Mesodermal cell (in vitro differentiated cells): ENCODE data around the gene CLCNKA.
"Not testable (repeated sequence)": the region's sequence is repeated elsewhere in the genome, so short reads cannot be mapped to it uniquely, and the experiment has no call there.

Experiments
- H3K27ac ChIP-seq: 2 replicates; pipeline ENCODE4 v1.7.0; 2013; ENCODE audit warnings: mild to moderate bottlenecking, low read depth, low read length, moderate library complexity; ENCODE audit not compliant: severe bottlenecking
- H3K36me3 ChIP-seq: 2 replicates; pipeline ENCODE4 v1.7.1; 2013; ENCODE audit warnings: mild to moderate bottlenecking, low read length, moderate library complexity; ENCODE audit not compliant: control insufficient read depth, insufficient read depth
- H3K4me1 ChIP-seq: one replicate; pipeline ENCODE4 v1.7.1; 2013; ENCODE audit warnings: mild to moderate bottlenecking, low read length; ENCODE audit not compliant: insufficient read depth, control insufficient read depth, poor library complexity, severe bottlenecking
- H3K4me3 ChIP-seq: 2 replicates; pipeline ENCODE4 v1.7.0; 2013; ENCODE audit warnings: low read length, control low read depth, mild to moderate bottlenecking; ENCODE audit not compliant: insufficient read depth, poor library complexity, severe bottlenecking; ENCODE audit errors: extremely low read depth
- H3K9me3 ChIP-seq: 2 replicates; pipeline ENCODE4 v1.7.1; 2013; ENCODE audit warnings: mild to moderate bottlenecking, low read length, moderate library complexity; ENCODE audit not compliant: control insufficient read depth
- WGBS, 2 experiments: methylation state at CpG; one replicate each; pipeline ENCODE4 v1.1.5; 2013; ENCODE audit warnings: missing lambda C conversion rate in 2 of 2; ENCODE audit not compliant: insufficient coverage in 2 of 2; 5-methylcytosine and 5-hydroxymethylcytosine counted together

The CLCNKA gene

GRCh38 chr1:16018308-16018707 is 3.5 kb upstream of the CLCNKA start:
- H3K4me3 ChIP-seq: no peak overlapping the region
- no peaks in the 10 kb centered on the region for H3K36me3 ChIP-seq
- no peaks in the 10 kb centered on the region for H3K9me3 ChIP-seq
- H3K27ac ChIP-seq: peak overlapping the region; percentile 93
- 60% methylated on average over 2 of the region's 4 CpGs; no CpG with 5 or more reads in 1 of the 2 experiments for WGBS, 2 experiments
- peaks cover 66% of the 10 kb centered on the region for H3K4me1 ChIP-seq

- Histone ChIP-seq H3K4me1 (peaks cover 59% of the 10 kb centered on the region), H3K27ac (peak overlapping the region; percentile 93), H3K9me3 (no peaks in the 10 kb centered on the region), H3K36me3 (no peaks in the 10 kb centered on the region), H3K4me3 (no peak overlapping the region)
- WGBS, 2 experiments: 90 to 95% methylated on average over 16 to 22 of the region's 23 CpGs
Observed at GRCh38 chr1:16018749-16019643, 2.8 kb upstream of the CLCNKA start.

- no peaks in the 10 kb centered on the region for H3K9me3 ChIP-seq
- WGBS, 2 experiments: 46 to 63% methylated on average over 7 of the region's 9 CpGs
- H3K27ac ChIP-seq: peak overlapping the region; percentile 64
- H3K4me1 ChIP-seq: peaks cover 52% of the 10 kb centered on the region
- H3K36me3 ChIP-seq: no peaks in the 10 kb centered on the region
- H3K4me3 ChIP-seq: no peak overlapping the region
Observed at GRCh38 chr1:16019644-16020277, 2.1 kb upstream of the CLCNKA start.

GRCh38 chr1:16020325-16020724 is 1.5 kb upstream of the CLCNKA start:
- H3K27ac ChIP-seq: no peak overlapping the region

GRCh38 chr1:16020878-16021277 is 958 bp upstream of the CLCNKA start:
- not testable (repeated sequence) for H3K4me3 ChIP-seq, H3K36me3 ChIP-seq, H3K9me3 ChIP-seq, H3K27ac ChIP-seq
- WGBS, 2 experiments: 80% methylated on average over 1 of the region's 9 CpGs; no CpG with 5 or more reads in 1 of the 2 experiments
- H3K4me1 ChIP-seq: peaks cover 50% of the 10 kb centered on the region

More at GRCh38 chr1:16020325-16020724, 1.5 kb upstream of the CLCNKA start:
- Histone ChIP-seq H3K4me1 (peaks cover 51% of the 10 kb centered on the region), H3K36me3 (no peaks in the 10 kb centered on the region), H3K4me3 (no peak overlapping the region), H3K9me3 (no peaks in the 10 kb centered on the region)
- 95 to 100% methylated on average over 2 to 3 of the region's 6 CpGs for WGBS, 2 experiments

GRCh38 chr1:16022393-16022792 is 557 bp downstream of the CLCNKA start:
- Histone ChIP-seq H3K9me3 (no peaks in the 10 kb centered on the region), H3K4me3 (no peak overlapping the region), H3K4me1 (peaks cover 39% of the 10 kb centered on the region), H3K27ac (no peak overlapping the region), H3K36me3 (no peaks in the 10 kb centered on the region)
- 84 to 90% methylated on average over 2 to 5 of the region's 11 CpGs for WGBS, 2 experiments

- no peaks in the 10 kb centered on the region for H3K36me3 ChIP-seq
- H3K27ac ChIP-seq: no peak overlapping the region
- no peaks in the 10 kb centered on the region for H3K9me3 ChIP-seq
- WGBS, 2 experiments: 71 to 93% methylated on average over 7 of the region's 7 CpGs
- H3K4me3 ChIP-seq: no peak overlapping the region
- peaks cover 32% of the 10 kb centered on the region for H3K4me1 ChIP-seq
Observed at GRCh38 chr1:16023050-16023653, 1.3 kb downstream of the CLCNKA start.

GRCh38 chr1:16026302-16026701 is 4.5 kb downstream of the CLCNKA start:
- H3K36me3 ChIP-seq, H3K4me1 ChIP-seq, H3K9me3 ChIP-seq, H3K4me3 ChIP-seq, H3K27ac ChIP-seq: not testable (repeated sequence)
- WGBS, 2 experiments: 6% methylated on average over 2 of the region's 10 CpGs; no CpG with 5 or more reads in 1 of the 2 experiments

- no peak overlapping the region for H3K27ac ChIP-seq
- peaks cover 5% of the 10 kb centered on the region for H3K4me1 ChIP-seq
- peak overlapping the region; percentile 16 for H3K4me3 ChIP-seq
- 11 to 13% methylated on average over 3 to 20 of the region's 33 CpGs for WGBS, 2 experiments
- H3K36me3 ChIP-seq: no peaks in the 10 kb centered on the region
- H3K9me3 ChIP-seq: no peaks in the 10 kb centered on the region
Observed at GRCh38 chr1:16026723-16027484, 5.1 kb downstream of the CLCNKA start.

GRCh38 chr1:16028237-16029002 is 6.6 kb downstream of the CLCNKA start:
- Histone ChIP-seq H3K36me3 (no peaks in the 10 kb centered on the region), H3K4me1 (peaks cover 5% of the 10 kb centered on the region), H3K9me3 (no peaks in the 10 kb centered on the region), H3K27ac (no peak overlapping the region), H3K4me3 (no peak overlapping the region)
- 82 to 88% methylated on average over 11 to 13 of the region's 19 CpGs for WGBS, 2 experiments
